Measurements from ENCODE around the gene NLGN4Y.

NLGN4Y gene

DNA sequence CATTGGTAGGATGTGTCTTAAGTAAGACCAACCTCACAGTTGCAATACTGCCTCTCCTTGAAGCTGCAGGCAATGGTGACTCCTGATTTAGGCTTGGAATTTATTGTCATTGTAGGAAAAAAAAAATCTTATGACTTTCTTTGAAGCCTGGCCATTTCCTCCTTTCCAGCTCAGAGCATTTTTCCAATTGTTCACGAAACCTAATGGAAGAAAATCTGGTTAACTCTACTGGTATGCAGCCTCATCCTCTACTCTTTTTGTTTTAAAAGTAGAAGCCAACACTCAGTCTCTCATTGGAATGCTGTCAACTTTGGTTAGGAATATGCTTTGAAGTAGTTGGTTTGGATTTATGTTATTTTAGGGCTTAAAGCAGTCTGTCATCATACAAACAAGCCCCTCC is 298.6 kb downstream of the NLGN4Y start:
- TF ChIP-seq SPI1 (IDR thresholded peaks at IDR 0.05; ENCODE audit: borderline replicate concordance, low read depth) = no peak
- TF ChIP-seq, protein P1, sequence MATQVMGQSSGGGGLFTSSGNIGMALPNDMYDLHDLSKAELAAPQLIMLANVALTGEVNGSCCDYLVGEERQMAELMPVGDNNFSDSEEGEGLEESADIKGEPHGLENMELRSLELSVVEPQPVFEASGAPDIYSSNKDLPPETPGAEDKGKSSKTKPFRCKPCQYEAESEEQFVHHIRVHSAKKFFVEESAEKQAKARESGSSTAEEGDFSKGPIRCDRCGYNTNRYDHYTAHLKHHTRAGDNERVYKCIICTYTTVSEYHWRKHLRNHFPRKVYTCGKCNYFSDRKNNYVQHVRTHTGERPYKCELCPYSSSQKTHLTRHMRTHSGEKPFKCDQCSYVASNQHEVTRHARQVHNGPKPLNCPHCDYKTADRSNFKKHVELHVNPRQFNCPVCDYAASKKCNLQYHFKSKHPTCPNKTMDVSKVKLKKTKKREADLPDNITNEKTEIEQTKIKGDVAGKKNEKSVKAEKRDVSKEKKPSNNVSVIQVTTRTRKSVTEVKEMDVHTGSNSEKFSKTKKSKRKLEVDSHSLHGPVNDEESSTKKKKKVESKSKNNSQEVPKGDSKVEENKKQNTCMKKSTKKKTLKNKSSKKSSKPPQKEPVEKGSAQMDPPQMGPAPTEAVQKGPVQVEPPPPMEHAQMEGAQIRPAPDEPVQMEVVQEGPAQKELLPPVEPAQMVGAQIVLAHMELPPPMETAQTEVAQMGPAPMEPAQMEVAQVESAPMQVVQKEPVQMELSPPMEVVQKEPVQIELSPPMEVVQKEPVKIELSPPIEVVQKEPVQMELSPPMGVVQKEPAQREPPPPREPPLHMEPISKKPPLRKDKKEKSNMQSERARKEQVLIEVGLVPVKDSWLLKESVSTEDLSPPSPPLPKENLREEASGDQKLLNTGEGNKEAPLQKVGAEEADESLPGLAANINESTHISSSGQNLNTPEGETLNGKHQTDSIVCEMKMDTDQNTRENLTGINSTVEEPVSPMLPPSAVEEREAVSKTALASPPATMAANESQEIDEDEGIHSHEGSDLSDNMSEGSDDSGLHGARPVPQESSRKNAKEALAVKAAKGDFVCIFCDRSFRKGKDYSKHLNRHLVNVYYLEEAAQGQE (IDR thresholded peaks at IDR 0.05; ENCODE audit: insufficient replicate concordance, low read depth) = no peak
- no peak for TF ChIP-seq GABPA (IDR thresholded peaks at IDR 0.05; ENCODE audit: low read depth)
- no peak for TF ChIP-seq POLR2AphosphoS5 (IDR thresholded peaks at IDR 0.05; ENCODE audit: low read depth)
- TF ChIP-seq, protein P2, sequence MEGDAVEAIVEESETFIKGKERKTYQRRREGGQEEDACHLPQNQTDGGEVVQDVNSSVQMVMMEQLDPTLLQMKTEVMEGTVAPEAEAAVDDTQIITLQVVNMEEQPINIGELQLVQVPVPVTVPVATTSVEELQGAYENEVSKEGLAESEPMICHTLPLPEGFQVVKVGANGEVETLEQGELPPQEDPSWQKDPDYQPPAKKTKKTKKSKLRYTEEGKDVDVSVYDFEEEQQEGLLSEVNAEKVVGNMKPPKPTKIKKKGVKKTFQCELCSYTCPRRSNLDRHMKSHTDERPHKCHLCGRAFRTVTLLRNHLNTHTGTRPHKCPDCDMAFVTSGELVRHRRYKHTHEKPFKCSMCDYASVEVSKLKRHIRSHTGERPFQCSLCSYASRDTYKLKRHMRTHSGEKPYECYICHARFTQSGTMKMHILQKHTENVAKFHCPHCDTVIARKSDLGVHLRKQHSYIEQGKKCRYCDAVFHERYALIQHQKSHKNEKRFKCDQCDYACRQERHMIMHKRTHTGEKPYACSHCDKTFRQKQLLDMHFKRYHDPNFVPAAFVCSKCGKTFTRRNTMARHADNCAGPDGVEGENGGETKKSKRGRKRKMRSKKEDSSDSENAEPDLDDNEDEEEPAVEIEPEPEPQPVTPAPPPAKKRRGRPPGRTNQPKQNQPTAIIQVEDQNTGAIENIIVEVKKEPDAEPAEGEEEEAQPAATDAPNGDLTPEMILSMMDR (IDR thresholded peaks at IDR 0.05; ENCODE audit: insufficient read depth, low read length) = no peak
- no peak for DNase-seq (ENCODE audit: low read depth in 1 of 2, low spot score in 1 of 2)
- H3K4me3 ChIP-seq (replicated peaks; ENCODE audit: insufficient read depth, low read length) = no peak overlapping the region

DNA sequence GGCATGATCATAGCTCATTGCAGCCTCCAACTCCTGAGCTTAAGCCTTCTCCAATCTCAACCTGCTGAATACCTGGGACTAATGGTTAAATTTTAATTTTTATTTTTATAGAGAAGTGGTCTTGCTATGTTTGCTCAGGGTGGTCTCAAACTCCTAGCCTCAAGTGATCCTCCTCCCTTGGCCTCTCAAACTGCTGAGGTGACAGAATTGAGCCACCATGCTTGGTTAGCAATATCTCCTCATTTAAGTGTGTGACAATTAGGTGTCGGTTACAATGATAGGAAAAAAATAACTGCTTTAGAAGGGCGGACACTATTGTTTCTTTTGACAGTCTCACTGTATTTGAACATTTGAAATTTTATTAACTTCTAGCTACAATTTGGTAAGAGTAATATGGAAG is 300.3 kb downstream of the NLGN4Y start:
- Histone ChIP-seq H3K4me3 (replicated peaks; ENCODE audit: insufficient read depth, low read length) (no peak overlapping the region), H3K27ac (replicated peaks) (no peak overlapping the region), H3K27me3 (ENCODE audit: insufficient read depth, poor library complexity, severe bottlenecking) (no peaks in the 10 kb centered on the region)
- DNase-seq (ENCODE audit: low read depth in 1 of 2, low spot score in 1 of 2) = no peak
- TF ChIP-seq POLR2AphosphoS5 (IDR thresholded peaks at IDR 0.05; ENCODE audit: low read depth) (no peak), GABPA (IDR thresholded peaks at IDR 0.05; ENCODE audit: low read depth) (no peak), SPI1 (IDR thresholded peaks at IDR 0.05; ENCODE audit: borderline replicate concordance, low read depth) (no peak)
- TF ChIP-seq, protein P1 (IDR thresholded peaks at IDR 0.05; ENCODE audit: insufficient replicate concordance, low read depth) = no peak
- TF ChIP-seq, protein P2 (IDR thresholded peaks at IDR 0.05; ENCODE audit: insufficient read depth, low read length) = no peak

More for the DNA sequence above, 298.6 kb downstream of the NLGN4Y start:
- Histone ChIP-seq H3K27ac (replicated peaks) (no peak overlapping the region), H3K27me3 (ENCODE audit: insufficient read depth, poor library complexity, severe bottlenecking) (no peaks in the 10 kb centered on the region)

DNA sequence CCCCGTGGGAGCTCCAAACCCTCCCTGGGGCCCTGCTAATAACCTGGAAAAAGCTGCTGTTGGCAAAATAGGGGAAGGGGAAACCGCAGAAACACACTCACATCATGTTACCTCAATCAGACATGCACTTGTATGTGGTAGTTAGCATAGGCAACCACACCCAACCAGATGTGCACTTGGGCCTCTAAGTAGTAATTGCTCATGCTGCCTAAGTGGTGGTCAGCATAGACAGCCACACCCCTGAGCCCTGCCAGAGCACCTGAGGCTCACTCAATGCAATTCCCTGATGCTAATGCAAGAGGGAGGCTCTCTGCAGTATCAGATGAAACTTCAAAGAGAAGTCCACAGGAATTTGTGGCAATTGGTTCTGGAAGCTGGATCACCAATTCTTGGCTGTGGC is 301.4 kb downstream of the NLGN4Y start:
- TF ChIP-seq POLR2AphosphoS5 (IDR thresholded peaks at IDR 0.05; ENCODE audit: low read depth) (no peak), SPI1 (IDR thresholded peaks at IDR 0.05; ENCODE audit: borderline replicate concordance, low read depth) (no peak), GABPA (IDR thresholded peaks at IDR 0.05; ENCODE audit: low read depth) (no peak)
- TF ChIP-seq, protein P1 (IDR thresholded peaks at IDR 0.05; ENCODE audit: insufficient replicate concordance, low read depth) = no peak
- TF ChIP-seq, protein P2 (IDR thresholded peaks at IDR 0.05; ENCODE audit: insufficient read depth, low read length) = no peak
- no peaks in the 10 kb centered on the region for H3K27me3 ChIP-seq (ENCODE audit: insufficient read depth, poor library complexity, severe bottlenecking)
- no peak for DNase-seq (ENCODE audit: low read depth in 1 of 2, low spot score in 1 of 2)
- no peak overlapping the region for H3K4me3 ChIP-seq (replicated peaks; ENCODE audit: insufficient read depth, low read length)
- no peak overlapping the region for H3K27ac ChIP-seq (replicated peaks)

Data from HL-60 (cell line).